Activated naive CD4-positive, alpha-beta T cell treated with Interleukin-2 at 50 U/mL for 16 hours (primary cell): ENCODE measurements around the gene LY86.

ENCODE experiments used
- DNase-seq: peaks from one replicate; pipeline ENCODE4 v3.0.0-alpha.2; 2020

The LY86 gene

DNA sequence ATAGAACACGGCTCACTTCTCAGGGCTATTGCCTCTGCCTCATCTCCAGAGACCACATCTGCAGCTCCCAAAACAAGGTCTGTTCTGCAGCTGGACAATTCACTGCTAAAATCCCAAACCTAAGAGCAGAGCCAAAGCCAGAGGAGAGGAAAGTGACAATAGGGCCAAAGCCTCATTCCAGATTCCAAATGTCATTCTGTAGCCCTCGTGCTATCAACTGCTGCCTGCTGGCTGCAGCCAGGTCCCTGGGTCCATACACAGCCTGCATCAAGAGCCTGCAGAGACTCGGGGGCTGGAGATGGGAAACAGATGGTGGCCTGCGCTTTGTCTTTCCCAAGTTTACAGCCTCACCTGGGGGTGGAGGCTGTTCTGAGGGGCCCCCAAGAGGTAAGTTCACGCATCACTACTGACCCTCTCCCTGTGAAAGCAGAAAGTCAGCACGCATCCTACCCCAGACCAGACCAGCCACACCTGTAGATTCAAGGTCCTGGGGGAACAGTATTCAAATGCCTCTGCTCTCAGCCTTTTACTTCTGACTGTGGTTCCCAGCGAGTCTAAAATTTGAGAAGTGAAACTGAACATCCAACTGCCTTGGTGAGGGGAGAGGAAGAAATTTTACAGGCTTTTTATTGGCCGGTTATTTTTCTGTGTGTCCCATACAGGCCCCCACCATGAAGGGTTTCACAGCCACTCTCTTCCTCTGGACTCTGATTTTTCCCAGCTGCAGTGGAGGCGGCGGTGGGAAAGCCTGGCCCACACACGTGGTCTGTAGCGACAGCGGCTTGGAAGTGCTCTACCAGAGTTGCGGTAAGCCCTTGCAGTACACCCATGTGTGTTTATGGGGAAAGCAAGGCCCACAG is at the start of gene LY86:
Gene LY86, plus strand, starts transcription at position 657 of the 860 bp plus-strand sequence. Its CDS starts 15 bp downstream, at position 672.
- DNase-seq: no peak

DNA sequence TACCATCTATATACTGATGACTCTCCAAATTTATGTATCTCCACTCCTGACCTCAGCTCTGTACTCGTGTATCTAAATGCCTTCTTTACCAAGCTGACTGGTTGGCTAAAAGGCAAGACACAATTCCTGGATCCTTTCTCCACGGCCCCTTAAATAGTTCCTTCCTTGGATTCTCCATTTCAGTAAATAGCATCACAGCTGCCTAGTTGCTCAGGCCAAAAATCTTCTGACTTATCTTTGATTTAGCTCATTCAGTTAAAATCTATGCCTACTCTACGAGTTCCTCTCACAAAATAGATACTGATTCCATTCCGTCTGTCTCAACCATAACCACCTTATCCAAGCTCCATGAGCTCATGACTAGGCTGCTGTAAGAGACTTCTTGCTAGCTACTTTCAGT is 49.5 kb upstream of the LY86 start:
- no peak for DNase-seq

DNA sequence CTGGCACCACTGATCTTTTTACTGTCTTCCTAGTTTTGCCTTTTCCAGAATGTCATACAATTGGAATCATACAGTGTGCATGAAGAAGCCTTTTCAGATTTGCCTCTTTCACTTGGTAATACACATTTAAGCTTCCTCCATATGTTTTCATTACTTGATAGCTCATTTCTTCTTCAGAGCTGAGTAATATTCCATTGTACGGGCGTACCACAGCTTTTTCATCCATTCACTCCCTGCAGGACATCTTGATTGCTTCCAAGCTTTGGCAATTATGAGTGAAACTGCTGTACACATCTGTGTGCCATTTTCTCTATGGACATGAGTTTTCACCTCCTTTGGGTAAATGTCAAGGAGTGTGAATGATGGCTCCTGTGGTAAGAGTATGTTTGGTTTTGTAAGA is 46.2 kb upstream of the LY86 start:
- DNase-seq: no peak

DNA sequence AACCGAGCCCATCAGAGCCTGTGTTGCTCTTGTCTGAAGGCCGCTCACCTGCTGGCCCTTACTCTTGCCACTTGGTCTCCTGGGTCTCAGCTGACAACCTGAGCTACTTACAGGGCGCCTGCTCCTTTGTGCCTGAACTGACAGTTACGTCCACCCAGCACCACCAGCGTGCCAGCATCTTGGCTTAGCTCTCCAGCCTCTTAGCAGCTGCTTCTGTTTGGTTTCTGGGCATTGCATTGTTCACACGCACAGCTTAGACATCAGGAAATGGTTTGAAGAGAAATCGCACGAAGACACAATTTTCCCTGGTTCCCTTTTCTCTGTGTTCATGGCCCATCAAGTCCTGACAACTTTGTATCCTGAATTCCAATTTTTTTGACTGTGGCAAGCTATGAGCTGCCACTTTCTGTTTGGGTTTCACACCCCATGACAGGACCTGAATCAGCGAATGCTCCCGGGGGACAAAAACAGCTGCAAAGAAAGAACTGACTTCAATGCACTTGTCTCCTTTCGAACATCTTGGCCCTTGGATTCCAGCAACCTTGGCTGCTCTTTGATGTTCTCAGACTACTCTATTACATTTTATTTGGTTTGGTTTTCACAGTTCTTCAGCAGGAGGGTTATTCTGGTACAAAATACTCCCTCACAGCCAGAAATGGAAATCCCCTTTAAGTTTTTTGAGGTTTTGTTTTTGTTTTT is 45.2 kb upstream of the LY86 start:
- DNase-seq: no peak

DNA sequence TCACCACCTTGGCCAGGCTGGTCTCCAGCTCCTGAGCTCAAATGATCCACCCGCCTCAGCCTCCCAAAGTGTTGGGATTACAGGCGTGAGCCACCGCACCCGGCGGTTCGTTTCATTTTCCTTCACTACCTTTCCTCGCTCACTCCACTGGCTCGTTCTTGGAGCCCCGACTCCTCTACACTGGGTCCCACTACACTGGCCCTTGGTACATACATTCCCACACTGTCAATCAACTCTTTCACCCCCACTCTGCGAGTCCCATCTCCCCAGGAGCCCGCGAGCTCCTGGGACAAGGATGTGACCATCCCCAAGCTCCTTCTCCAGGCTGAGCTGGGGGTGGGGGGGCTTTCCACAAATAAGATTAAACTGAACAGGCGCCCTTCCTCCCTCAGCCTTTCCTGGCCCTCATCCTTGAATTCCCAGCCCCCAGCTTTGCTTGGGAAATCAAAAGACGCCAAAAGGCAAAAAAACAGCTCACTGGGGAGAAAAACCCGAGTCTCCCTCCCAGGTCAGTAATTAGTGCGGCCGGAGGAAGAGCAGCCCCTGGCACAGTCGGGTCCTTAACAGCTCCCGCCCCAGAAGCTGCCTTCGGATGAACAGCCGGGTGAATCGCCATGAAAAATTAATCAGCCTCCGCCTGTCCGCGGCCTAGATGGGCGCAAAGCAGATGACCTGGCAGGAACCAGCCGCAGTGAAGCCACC is 42.8 kb upstream of the LY86 start:
- DNase-seq: no peak

DNA sequence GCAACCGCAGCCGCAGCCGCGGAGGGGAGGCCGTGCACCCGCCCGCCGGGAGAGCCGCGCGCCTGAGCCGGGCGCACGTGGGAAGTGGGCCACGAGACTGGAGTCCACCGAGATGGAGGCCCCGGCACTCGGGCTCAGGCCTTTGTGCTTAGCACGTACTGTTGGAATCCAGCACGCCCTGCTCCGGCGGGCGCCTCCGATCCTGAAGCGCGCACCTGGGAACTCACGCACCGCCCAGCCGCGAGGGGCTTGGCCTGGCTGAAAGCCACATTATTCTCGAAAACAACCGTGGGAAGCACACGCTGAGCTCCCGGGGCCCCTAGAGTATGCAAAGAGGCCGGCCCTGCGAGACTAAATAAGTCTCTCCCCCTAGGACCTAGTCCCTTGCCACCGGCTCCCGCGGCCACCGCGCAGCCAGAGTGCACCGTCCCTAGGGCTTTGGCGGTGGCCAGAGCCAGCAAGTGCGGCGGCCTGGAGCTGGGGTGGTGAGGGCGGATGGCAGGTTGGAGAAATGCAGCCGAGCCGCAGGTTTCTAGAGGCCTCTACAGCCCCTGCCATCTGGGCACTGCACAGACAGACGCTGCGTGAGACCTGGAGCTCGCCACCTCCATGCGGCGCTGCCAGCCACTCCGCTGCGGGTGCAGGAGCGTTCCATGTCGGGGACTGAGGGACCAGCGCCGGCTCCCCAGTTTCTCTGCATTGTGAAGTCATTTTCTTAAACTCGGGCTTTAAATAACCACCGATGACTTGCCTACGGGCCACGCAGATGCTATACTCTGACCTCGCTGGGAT is 42.0 kb upstream of the LY86 start:
- peak; percentile 12 for DNase-seq

DNA sequence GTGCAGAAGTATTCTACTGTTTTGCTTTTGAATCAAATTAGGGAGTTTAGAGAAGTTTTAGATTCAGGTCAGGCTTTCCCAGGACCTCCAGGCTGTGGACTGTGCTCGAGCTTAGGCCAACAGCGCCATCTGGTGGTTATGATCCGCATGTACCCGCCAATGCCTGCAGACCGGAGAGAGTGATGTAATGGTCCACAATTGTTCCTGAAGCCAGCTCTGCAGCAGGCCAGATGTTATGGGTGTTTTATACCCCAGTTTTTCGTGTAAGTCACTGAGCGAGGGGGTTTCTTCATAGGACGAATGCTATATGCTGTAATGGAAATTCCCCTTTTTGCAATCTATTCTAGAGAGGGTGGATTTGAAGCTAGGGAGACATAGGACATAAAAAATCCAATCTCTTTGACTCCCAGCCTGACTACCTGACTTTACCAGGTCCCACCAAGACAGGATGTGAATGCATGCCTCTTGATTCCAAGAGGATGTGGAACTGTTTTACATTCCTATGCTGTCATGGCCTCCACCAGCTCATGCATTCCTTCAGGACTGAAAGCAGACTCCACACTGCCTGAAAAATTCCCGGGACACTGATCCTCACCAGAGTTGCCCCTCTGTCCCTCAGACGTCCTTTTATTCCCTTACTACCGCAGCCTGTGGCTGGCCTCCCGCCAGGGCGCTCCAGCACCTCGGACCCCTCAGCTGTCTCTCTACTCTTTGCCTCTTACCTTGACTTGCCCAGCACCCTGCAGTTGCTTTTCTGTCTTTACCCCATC is 41.2 kb upstream of the LY86 start:
- peak; percentile 80 for DNase-seq

DNA sequence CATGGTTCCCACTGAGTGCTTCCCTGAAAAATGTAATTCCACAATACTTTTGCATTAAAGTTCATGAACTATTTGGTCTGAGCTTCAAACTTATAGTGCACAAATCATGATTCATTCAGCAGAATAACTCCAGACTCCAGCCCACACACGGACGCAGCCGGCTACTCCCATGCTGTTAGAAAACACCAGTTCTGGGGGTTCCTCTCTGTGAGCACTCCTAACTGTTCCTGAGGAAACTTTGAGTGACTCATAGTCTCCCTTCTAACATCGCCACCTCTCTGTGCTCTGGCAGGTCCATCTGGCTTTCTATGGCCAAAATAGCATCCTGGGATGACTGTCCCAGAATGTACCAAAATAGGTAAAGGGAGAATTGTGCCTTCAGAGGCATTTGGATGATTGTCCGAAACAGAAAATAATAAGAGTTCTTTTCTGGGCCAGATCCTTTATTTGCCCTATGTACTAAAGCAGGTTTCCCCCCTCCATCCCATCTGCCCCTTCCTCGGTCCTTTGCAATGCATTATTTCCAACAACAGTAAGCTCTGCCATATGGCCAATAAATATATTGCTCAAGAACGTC is 32.3 kb upstream of the LY86 start:
- DNase-seq: no peak

DNA sequence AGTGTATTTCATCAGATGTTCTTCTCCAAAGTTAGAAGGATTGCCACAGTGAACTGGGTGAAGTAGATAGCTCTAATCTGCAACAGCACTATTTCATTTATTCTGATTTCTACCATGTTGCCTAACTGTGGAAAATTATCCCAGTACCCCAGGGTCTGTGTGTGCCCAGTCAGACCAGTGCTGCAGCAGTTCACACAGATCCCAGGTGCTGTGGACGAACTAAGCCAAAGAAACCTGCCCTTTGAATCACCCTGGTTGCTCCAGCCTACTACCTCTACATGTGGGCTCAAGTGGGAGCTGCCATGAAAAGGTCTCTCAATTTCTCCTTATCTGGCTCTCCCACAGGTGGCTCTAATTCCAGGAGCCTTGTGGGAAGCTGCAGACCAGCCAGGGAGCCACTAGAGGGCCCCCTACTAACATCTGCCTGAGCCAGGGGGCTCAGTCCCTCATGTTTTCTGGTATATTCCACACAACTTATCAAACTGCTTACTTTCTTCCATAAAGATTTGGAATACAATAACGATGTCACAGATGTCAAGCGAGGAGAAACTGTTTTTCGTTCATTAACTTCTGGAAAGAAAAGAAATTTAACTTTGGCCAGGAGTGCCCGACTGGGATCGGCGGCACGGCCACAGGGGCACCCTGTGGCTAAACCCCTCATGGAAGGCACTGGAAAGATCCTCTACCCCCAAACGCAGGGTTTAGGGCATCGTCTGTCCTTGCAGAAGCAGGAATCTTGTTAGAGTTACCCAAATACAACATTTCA is 31.6 kb upstream of the LY86 start:
- DNase-seq: peak; percentile 16

DNA sequence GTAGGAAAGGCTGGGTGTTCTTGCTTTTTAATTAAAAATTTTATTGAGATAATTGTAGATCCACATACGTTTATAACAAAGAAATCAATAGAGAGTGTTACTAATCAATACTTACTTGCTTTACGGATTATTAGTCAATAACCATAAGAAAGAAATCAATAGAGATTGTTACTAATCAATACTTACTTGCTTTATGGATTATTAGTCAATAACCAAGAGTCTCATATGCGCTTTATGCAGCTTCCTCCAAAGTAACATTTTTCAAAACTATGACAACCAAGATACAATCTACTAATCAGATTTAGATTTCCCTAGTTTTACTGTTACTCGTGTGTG is 31.0 kb upstream of the LY86 start:
- DNase-seq: no peak

DNA sequence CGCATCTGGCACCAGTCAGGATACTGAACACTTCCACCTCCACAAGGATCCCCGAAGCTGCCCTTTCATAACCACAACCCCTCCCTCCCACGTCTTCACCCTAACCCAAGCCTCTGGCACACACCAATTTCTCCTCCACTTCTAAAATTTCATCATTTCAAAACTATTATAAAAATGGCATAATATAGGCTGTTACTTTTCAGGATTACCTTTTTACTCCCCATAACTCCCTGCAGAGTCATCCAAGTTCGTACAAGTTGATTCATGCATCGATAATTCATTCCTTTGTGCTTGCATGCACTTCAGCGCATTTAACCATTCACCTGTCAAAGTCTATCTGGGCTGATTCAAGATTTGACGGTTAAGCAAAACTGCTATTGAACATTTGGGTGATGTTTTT is 30.6 kb upstream of the LY86 start:
- no peak for DNase-seq

DNA sequence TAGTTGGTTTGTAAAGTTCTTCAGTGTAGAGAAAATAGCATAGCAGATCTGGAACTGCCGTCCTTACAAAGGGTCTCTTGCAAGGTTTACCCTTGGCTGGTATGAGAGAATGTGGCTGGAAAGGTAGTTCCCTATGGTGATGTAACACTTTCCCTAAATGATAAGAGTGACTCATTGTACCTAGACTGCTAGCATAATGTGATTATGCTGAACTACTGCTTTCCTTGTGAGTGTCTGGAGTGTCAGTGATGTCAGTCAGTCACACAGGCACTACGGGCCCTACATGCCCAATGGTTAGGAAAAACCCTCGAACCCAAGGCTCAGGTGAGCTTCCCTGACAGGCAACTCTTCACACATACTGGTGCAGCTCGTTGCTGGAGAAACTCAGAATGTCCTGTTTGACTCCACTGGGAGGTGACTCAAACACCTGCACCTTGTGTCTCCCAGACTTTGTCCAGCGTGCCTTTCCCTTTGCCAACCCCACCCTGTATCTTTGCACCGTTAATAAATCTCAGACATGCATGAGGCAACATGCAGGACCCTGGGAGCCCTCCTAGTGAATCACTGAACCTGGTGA is 28.4 kb upstream of the LY86 start:
- no peak for DNase-seq

DNA sequence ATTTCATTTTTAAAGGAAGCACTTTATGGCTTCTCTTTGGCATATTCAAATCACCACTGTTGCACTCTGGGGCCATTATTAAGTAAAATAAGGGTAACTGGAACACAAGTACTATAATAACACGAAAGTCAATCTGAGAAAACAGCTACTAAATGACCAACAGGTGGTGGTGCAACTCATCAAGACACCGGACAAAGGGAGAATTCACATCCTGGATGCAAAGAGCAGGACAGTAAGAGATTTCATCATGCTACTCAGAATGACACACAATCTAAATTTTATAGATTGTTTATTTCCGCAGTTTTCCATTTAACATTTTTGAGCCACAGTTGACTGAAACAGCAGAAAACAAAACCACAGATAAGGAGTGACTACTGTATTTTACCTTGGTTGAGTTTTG is 27.6 kb upstream of the LY86 start:
- DNase-seq: no peak

DNA sequence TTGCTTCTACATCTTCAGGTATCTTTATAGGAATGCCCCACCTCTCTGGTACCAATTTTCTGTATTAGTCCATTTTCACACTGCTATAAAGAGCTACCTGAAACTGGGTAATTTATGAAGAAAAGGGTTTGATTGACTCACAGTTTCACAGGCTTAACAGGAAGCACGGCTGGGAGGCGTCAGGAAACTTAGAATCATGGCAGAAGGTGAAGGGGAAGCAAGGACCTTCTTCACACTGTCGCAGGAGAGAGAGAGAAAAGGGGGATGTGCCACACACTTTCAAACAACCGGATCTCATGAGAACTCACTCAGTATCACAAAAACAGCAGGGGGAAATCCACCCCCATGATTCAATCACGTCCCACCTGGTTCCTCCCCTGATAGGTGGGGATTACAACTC is 24.4 kb upstream of the LY86 start:
- no peak for DNase-seq

DNA sequence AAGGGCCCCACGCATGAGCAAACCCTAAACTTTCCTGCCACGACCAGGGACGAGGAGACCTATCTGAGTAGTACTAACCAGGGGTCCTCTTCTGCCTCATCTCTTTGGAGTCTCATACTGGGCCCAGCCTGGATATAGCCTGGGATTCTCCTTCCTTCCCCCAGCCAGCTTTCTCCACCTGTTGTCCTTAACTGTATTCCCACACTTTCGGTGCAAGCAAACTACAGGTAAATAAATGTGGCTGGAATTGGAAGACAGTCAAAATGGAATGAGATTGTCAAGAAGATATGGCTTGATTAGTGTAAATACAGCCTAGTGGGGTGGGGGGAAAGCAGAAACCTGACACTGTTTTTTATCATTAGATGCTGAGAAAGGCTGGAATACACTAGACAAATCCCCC is 23.5 kb upstream of the LY86 start:
- no peak for DNase-seq

DNA sequence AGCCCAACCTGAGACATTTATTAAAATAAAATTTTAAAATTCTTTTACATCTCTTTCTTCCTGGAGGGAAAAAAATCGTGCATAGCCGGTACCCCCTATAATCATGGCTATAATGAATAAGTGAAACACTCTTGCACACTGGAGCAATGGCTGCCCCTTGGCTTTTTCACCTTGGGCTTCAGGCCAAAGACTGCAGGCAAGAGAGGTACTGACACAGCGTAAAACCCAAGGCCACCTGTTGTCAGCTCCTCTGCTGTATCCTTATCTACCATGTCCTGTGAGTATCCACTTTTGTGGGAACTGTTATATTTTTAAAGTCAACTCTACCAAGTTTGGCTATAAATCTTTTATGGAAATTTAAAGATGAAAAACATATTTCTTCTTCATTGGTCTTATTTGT is 23.0 kb upstream of the LY86 start:
- DNase-seq: no peak

DNA sequence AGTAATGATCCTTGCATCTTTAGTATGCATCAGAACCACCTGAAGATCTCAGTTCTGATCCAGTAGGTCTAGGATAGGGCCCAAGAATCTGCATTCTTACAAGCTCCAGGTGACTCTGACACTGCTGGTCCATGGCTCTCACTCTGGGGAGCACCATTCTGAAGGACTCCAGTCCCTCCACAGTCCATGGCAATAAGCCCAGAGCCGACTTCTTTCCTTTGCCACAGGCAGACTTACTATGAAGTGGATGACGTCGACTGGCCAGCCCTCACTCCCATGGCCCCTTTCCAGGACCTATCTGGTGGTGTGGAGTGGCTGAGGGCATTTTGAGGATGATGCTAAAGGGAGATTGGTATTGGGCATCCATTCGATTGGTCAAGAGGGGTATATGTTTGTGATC is 21.8 kb upstream of the LY86 start:
- DNase-seq: no peak

DNA sequence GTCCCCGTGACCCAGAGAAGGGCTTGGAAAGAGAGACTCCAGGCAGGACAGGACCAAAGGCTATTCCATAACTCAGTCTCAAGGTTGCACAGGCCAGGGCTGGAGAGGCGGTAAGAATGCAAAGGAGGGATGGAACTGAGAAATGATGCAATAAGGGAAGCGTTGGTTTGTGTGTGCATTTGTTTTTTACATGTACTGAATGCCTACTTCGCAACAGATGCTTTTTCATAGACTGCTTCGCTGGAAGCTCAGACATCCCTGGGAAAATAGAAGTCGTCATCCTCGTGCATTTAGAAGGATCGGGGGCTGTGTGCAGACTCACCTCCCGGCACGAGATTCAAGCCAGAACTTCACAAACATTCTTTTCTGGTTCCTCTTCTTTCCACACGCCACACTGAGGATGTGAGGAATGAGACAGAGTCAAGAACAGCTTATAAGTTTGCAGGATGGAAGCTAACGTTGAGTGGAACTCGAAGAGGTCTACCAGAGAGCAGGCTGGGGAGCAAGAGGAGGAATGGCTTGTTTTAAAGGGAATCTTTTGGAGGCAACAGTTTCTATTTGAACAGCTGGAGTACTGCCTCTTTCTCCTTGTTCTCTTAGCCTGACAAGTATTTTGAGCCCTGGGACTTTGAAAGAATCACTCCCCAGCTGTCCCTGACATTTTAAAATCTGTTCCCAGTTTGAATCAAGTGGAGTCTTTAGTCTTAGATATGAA is 19.3 kb upstream of the LY86 start:
- no peak for DNase-seq

DNA sequence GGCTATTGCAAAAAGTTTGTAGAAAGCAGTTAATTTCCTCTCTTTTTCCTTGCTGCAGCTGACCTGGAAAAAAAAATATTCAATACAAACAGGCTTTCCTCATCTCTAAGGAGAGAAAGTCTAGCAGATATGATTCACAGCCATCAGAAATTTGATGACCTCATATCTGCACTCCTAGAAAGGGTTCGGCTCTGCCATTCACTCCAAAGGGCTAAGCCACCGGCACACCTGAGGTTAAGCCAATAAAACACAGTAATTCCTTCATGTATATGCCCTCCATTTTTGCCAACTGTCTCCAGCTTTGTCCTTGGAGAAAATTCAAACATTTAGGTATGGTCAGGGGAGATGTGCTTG is 18.7 kb upstream of the LY86 start:
- no peak for DNase-seq
